ENCODE data around the gene SLC7A6. TPM values are rescaled to one million over a fixed set of nuclear protein-coding genes. Genes with fewer than 3 reads are reported as not detected.

Gene SLC7A6
- total and polyA plus RNA-seq, 10 of the 15 experiments (the other 5 are each of a cell fraction or from before 2014, with no cell fraction given): 8.2 to 60.4 (median 28.6) TPM

- no peak for TF ChIP-seq TCF3 (IDR thresholded peaks at IDR 0.05; ENCODE audit: borderline replicate concordance, insufficient read depth, low read depth, low read length)
- no peak for TF ChIP-seq PAX8 (IDR thresholded peaks at IDR 0.05)
- TF ChIP-seq STAT1 (conservative IDR thresholded peaks at IDR 0.05): 0 out of 2 replicates have a peak, but pooled peaks have one; percentile 8
- peak; percentile 88; the same call in 1 of the 2 replicates for TF ChIP-seq TAF1 (IDR thresholded peaks at IDR 0.05; ENCODE audit: borderline replicate concordance, low read depth, low read length)
- TF ChIP-seq WRNIP1 (IDR thresholded peaks at IDR 0.05; ENCODE audit: borderline replicate concordance, low read depth, low read length): no peak
- TF ChIP-seq SMAD5 (IDR thresholded peaks at IDR 0.05; ENCODE audit: low read depth): peak; percentile 78; the same call in 1 of the 2 replicates
- TF ChIP-seq NR2F1 (conservative IDR thresholded peaks at IDR 0.05): no peak; the same call in 1 of the 2 replicates
- no peak for TF ChIP-seq MYB (IDR thresholded peaks at IDR 0.05; ENCODE audit: borderline replicate concordance, low read depth, low read length)
- no peak for TF ChIP-seq TBL1XR1 (IDR thresholded peaks at IDR 0.05; ENCODE audit: low read depth, low read length)
- TF ChIP-seq TARDBP (IDR thresholded peaks at IDR 0.05; ENCODE audit: borderline replicate concordance): no peak
- TF ChIP-seq BHLHE40 (IDR thresholded peaks at IDR 0.05; ENCODE audit: borderline replicate concordance in 1 of 2, low read depth in 2 of 2, low read length in 1 of 2): peak; percentile 52 to 88
- 0 out of 2 replicates have a peak, but pooled peaks have one; percentile 8 for TF ChIP-seq ZBTB33 (IDR thresholded peaks at IDR 0.05)
- no peak for TF ChIP-seq USF1 (IDR thresholded peaks at IDR 0.05; ENCODE audit: borderline replicate concordance, extremely low read length, insufficient read depth, low read depth, low read length)
- no peak for TF ChIP-seq FOS (IDR thresholded peaks at IDR 0.05; ENCODE audit: borderline replicate concordance, extremely low read depth, insufficient read length)
- no peak for TF ChIP-seq RBBP5 (conservative IDR thresholded peaks at IDR 0.05)
- TF ChIP-seq EP300 (IDR thresholded peaks at IDR 0.05; ENCODE audit: borderline replicate concordance in 1 of 2, control insufficient read depth in 1 of 2, low read depth in 2 of 2, low read length in 2 of 2): peak in 1 of 2 experiments; percentile 27; a peak in 1 of 4 replicates
- TF ChIP-seq ZNF592 (IDR thresholded peaks at IDR 0.05): no peak
- 0 out of 4 replicates have a peak, but pooled peaks of 1 of the 2 experiments have one; percentile 26 for TF ChIP-seq SRF (IDR thresholded peaks at IDR 0.05; ENCODE audit: low read depth in 2 of 2, low read length in 2 of 2)
- TF ChIP-seq NFYA (IDR thresholded peaks at IDR 0.05; ENCODE audit: borderline replicate concordance, low read depth, low read length): no peak
- peak; percentile 69 for TF ChIP-seq RUNX3 (IDR thresholded peaks at IDR 0.05; ENCODE audit: low read length)
- 0 out of 2 replicates have a peak, but pooled peaks have one; percentile 59 for TF ChIP-seq ZBED1 (IDR thresholded peaks at IDR 0.05; ENCODE audit: borderline replicate concordance)
- no peak for TF ChIP-seq ZNF622 (IDR thresholded peaks at IDR 0.05)
- TF ChIP-seq RELA (IDR thresholded peaks at IDR 0.05; ENCODE audit: borderline replicate concordance, partially characterized antibody): peak; percentile 13
These were observed 46.6 kb downstream of the SLC7A6 start, which contains the start of the genes PRMT7 and SLC7A6OS (continued) for GRCh38 chr16:68310774-68311511.

All from GM12878 (cell line).